ENCODE measurements around the gene SPANXB1.
"Not testable (repeated sequence)": the region's sequence is repeated elsewhere in the genome, so short reads cannot be mapped to it uniquely, and the experiment has no call there.

The SPANXB1 gene

GRCh38 chrX:141002568-141002967 is at the start of gene SPANXB1:
Gene SPANXB1 (plus strand): TSS chrX:141002594. CDS start chrX:141002694, 100 bp downstream.
- FAIRE-seq; DNase-seq (ENCODE audit: extremely low spot score, insufficient read length, low read depth): not testable (repeated sequence)

DNA sequence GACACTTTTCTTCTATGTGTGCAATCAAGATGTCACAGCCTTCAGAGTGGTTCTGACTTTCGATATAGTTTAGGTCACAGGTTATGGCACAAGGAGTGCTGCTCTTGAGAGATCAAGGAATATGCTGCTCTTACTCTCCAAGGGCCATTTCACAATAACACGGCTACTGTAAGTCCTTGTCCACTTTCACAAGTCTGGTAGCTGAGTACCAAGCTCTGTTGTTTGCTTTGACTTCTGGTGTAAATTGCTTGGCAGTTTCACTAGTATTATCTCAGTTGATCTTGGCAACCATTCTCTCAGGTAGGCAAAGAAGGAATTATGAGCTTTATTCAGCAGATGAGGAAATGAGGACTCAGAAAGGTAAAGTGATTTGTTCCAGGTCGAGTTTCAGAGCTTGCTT is 35.4 kb upstream of the SPANXB1 start:
- DNase-seq (ENCODE audit: extremely low spot score, insufficient read length, low read depth) (no peak), FAIRE-seq (no peak)

- DNase-seq (ENCODE audit: extremely low spot score, insufficient read length, low read depth) (no peak), FAIRE-seq (no peak)
These were observed 31.1 kb upstream of the SPANXB1 start for GRCh38 chrX:140971099-140971795.

DNA sequence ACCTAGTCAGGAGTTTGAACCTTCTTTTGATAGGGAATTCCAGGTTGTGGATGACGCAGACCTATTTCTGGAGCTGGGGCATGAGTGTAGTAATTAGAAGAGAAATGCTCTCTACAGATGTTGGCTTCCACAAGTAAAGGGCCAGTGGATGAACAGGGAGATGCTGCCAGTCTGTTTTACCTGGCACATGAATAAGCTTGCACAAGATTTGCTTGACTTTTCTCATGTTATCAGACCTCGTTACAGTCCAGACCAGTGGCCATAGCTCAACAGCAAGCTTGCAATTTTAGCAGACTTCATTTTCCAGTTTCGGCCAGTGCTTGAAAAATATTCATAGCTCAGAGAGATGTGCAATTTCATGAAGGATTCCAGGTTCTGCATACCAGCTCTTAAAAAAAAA is 26.9 kb upstream of the SPANXB1 start:
- no peak for FAIRE-seq
- no peak for DNase-seq (ENCODE audit: extremely low spot score, insufficient read length, low read depth)

GRCh38 chrX:140980271-140980670 is 22.1 kb upstream of the SPANXB1 start:
- no peak for FAIRE-seq
- no peak for DNase-seq (ENCODE audit: extremely low spot score, insufficient read length, low read depth)

DNA sequence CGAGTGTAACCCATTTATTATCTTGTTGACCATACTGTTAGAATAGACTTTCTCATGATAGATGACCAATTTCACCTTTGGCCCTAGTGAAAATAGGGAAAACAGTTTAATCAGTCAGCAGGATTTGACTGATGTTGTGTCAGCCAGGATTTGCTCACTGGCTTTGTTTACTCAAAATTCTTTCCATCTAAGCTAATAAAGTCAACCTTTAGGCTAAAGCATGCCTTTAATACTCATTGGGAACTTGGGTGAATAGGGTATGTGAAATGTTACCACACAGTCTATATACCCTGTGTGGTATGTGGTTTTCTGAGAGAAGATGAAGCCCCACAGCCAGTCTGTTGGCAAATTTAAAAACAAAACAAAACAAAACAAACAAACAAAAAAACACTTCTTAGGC is 18.7 kb upstream of the SPANXB1 start:
- DNase-seq (ENCODE audit: extremely low spot score, insufficient read length, low read depth) (no peak), FAIRE-seq (no peak)

DNA sequence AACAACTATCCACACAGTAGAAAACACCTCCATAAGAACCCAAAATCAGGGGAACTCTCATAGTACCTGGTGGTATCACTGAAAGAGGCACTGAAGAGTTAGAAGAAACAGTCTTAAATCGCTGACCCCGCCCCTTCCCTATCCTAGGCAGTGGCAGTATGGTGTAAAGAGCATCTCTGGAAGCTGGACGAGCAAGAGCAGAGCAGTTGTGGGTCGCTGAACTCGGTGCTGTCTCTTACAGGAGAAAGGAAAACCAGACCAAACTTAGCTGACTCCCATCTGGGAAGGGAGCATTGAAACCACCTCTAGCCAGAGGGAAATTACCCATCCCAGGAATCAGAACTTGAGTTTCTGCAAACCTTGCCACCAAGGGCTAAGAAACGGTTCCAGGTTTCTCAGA is 2.8 kb downstream of the SPANXB1 start:
- DNase-seq (ENCODE audit: extremely low spot score, insufficient read length, low read depth); FAIRE-seq: not testable (repeated sequence)

GRCh38 chrX:141044246-141044645 is 41.9 kb downstream of the SPANXB1 start:
- not testable (repeated sequence) for DNase-seq (ENCODE audit: extremely low spot score, insufficient read length, low read depth); FAIRE-seq

- not testable (repeated sequence) for DNase-seq (ENCODE audit: extremely low spot score, insufficient read length, low read depth); FAIRE-seq
These were observed 47.5 kb downstream of the SPANXB1 start for GRCh38 chrX:141049878-141050277.

GRCh38 chrX:141052098-141052497 is 49.7 kb downstream of the SPANXB1 start:
- not testable (repeated sequence) for DNase-seq (ENCODE audit: extremely low spot score, insufficient read length, low read depth); FAIRE-seq
